CD4-positive, alpha-beta memory T cell (primary cell): ENCODE results near the gene ZBBX. TPM values are rescaled to one million over a fixed set of nuclear protein-coding genes. Genes with fewer than 3 reads are reported as not detected.

Source experiments
- CTCF ChIA-PET: fragments of 350-600 bp; sonication (Branson Sonifier 250); formaldehyde crosslinking; loops from one replicate; lab custom pipeline; 2021; ENCODE audit warnings: inconsistent platforms; ENCODE audit not compliant: partially characterized antibody; lab: Charles Lee
- POLR2A ChIA-PET: fragments of 350-600 bp; sonication (Branson Sonifier 250); formaldehyde crosslinking; loops from one replicate; lab custom pipeline; 2021; ENCODE audit not compliant: partially characterized antibody; lab: Charles Lee
- DNase-seq, 5 donors: peaks; one replicate each; pipeline versions ENCODE4 v3.0.0 to v3.0.0-alpha.2; 2020 to 2022; ENCODE audit warnings: mixed read lengths in 1 of 5
- H3K27ac ChIP-seq: one replicate; pipeline ENCODE4 v1.7.0; 2013; ENCODE audit warnings: low read depth, low read length
- H3K27me3 ChIP-seq: 2 replicates; pipeline ENCODE4 v1.7.0; 2013; ENCODE audit warnings: mild to moderate bottlenecking, low read length, moderate library complexity; ENCODE audit not compliant: insufficient read depth
- H3K36me3 ChIP-seq: 2 replicates; pipeline ENCODE4 v1.7.0; 2013; ENCODE audit warnings: mild to moderate bottlenecking, low read length, moderate library complexity; ENCODE audit not compliant: insufficient read depth
- H3K4me1 ChIP-seq: 2 replicates; pipeline ENCODE4 v1.7.0; 2013; ENCODE audit warnings: mild to moderate bottlenecking, low read length, moderate library complexity; ENCODE audit not compliant: insufficient read depth
- H3K4me3 ChIP-seq, 2 donors: one replicate each; pipeline ENCODE4 v1.7.0; 2013; ENCODE audit warnings: low read length in 2 of 2, mild to moderate bottlenecking in 1 of 2
- H3K9me3 ChIP-seq, 2 donors: one replicate each; pipeline ENCODE4 v1.7.0; 2013; ENCODE audit warnings: low read length in 2 of 2, control low read depth in 1 of 2; ENCODE audit not compliant: control insufficient read depth in 1 of 2
- H3K27ac Mint-ChIP-seq, 7 donors: one replicate each; pipeline ENCODE4 v1.8.0; 2020 to 2021; ENCODE audit warnings: mixed read lengths in 7 of 7, mild to moderate bottlenecking in 6 of 7, inconsistent platforms in 3 of 7, moderate library complexity in 3 of 7
- H3K27me3 Mint-ChIP-seq, 2 donors: one replicate each; pipeline ENCODE4 v1.8.0; 2020 to 2021; ENCODE audit warnings: mixed read lengths in 2 of 2
- H3K36me3 Mint-ChIP-seq, 2 donors: one replicate each; pipeline ENCODE4 v1.8.0; 2020 to 2021; ENCODE audit warnings: mixed read lengths in 2 of 2, inconsistent platforms in 1 of 2, mild to moderate bottlenecking in 1 of 2
- H3K4me1 Mint-ChIP-seq, 4 donors: one replicate each; pipeline ENCODE4 v1.8.0; 2020 to 2021; ENCODE audit warnings: mixed read lengths in 4 of 4, mild to moderate bottlenecking in 1 of 4
- H3K4me3 Mint-ChIP-seq, 8 donors: one replicate each; pipeline ENCODE4 v1.8.0; 2020 to 2021; ENCODE audit warnings: mixed read lengths in 8 of 8, mild to moderate bottlenecking in 7 of 8, moderate library complexity in 6 of 8, inconsistent platforms in 3 of 8
- H3K9me3 Mint-ChIP-seq, 8 donors: one replicate each; pipeline ENCODE4 v1.8.0; 2020 to 2021; ENCODE audit warnings: mixed read lengths in 8 of 8, mild to moderate bottlenecking in 5 of 8, inconsistent platforms in 3 of 8, moderate library complexity in 1 of 8
- intact Hi-C: fragments of 100-400 bp; cut with micrococcal nuclease; formaldehyde crosslinking; loops from one replicate; pipeline ENCODE4 v1.15.1; 2023
- polyA plus RNA-seq, 2 donors: library from polyadenylated mRNA; unstranded; fragments of 300-500 nt; fragmentation: Illumina TruSeq; gene quantifications; one replicate each; pipeline ENCODE4 v1.2.3, GENCODE V29; 2021
- total RNA-seq, 2 experiments: library from RNA; stranded (reverse); gene quantifications; one replicate each; pipeline ENCODE4 v1.2.3, GENCODE V29; 2021

Gene ZBBX
- total and polyA plus RNA-seq, 4 experiments from 2014 or later, result not detected

DNA sequence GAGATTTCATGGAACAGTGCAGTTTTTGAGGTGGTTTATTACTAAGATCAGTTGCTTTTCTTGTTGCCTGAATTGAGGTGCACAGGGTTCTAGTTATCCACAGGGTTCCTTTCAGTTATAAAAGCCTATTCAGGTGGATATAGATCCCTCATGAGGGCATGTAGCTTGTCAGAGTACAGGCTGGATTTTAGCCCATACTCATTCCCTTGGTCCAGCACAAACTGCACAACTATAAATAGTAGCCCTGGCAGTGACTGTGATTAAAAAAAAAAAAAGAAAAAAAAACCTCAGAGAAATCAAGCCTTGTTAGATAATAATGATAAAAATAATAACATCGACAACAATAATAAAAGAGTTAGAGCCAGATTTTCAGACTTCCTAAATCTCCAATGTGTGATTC, 154.3 kb downstream of the ZBBX start:
- Histone ChIP-seq H3K4me3 (no peak overlapping the region), H3K36me3 (no peaks in the 10 kb centered on the region), H3K9me3 (no peaks in the 10 kb centered on the region), H3K27ac (no peak overlapping the region), H3K27me3 (no peaks in the 10 kb centered on the region), H3K4me1 (no peaks in the 10 kb centered on the region)
- Mint-ChIP-seq H3K27ac (no peak overlapping the region), H3K36me3 (no peaks in the 10 kb centered on the region), H3K4me1 (no peaks in the 10 kb centered on the region), H3K27me3 (no peaks in the 10 kb centered on the region), H3K9me3 (peaks cover 0 to 4% (median under 1%) of the 10 kb centered on the region in 8 donors), H3K4me3 (no peak overlapping the region)
- ChIA-PET POLR2A (no interaction called here), CTCF (no interaction called here)
- intact Hi-C loops, result no loop called here
- no peak for DNase-seq

DNA sequence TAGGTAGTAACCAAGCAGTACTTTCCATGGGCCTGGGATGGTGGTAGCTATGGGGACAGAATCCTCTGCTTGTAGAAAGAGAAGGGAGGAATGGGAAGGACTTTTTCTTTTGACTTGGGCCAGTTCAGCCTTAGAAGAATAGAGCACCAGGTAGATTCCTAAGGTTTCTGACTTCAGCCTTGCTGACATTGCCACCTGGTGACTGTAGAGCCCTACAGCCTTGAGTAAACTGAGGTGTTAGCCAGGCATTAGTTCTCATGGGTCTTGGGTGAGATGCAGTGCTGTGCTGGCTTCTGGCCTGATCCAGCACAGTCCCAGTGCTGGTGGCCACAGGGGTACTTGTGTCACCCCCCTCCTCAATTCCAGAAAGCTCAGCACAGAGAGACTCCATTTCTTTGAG, 171.1 kb downstream of the ZBBX start:
- no peak overlapping the region for H3K27ac Mint-ChIP-seq

DNA sequence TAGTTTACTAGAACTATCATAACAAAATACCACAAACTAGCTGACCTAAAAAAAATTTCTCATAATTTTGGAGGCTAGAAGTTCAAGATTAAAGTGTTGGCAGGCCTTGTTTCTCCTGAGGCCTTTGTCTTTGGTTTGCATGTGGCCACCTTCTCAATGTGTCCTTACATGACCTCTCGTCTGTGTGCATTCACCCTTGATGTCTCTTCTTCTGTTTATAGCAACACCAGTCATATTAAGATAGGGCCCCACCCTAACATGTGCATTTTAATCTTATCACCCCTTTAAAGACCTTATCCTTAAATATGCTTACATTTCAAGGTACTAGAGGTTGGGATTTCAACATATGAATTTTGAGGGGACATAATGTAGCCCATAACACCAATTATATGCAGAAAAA, 177.0 kb downstream of the ZBBX start:
- POLR2A ChIA-PET, result no interaction called here
- H3K4me1 ChIP-seq, result no peaks in the 10 kb centered on the region
- H3K4me3 ChIP-seq, result no peak overlapping the region
- H3K4me1 Mint-ChIP-seq, result no peaks in the 10 kb centered on the region
- H3K27me3 ChIP-seq, result no peaks in the 10 kb centered on the region
- CTCF ChIA-PET, result no interaction called here
- H3K9me3 Mint-ChIP-seq, result peaks cover 0 to 4% (median 0%) of the 10 kb centered on the region in 8 donors
- no peaks in the 10 kb centered on the region for H3K27me3 Mint-ChIP-seq
- no peaks in the 10 kb centered on the region for H3K36me3 Mint-ChIP-seq
- H3K27ac ChIP-seq, result no peak overlapping the region
- H3K9me3 ChIP-seq, result no peaks in the 10 kb centered on the region
- H3K27ac Mint-ChIP-seq, result no peak overlapping the region
- intact Hi-C loops, result no loop called here
- no peak for DNase-seq
- no peak overlapping the region for H3K4me3 Mint-ChIP-seq
- H3K36me3 ChIP-seq, result no peaks in the 10 kb centered on the region

More for the DNA sequence above, 171.1 kb downstream of the ZBBX start:
- Mint-ChIP-seq H3K9me3 (peaks cover 2 to 15% (median 6%) of the 10 kb centered on the region in 8 donors), H3K27me3 (no peaks in the 10 kb centered on the region), H3K4me3 (no peak overlapping the region), H3K4me1 (no peaks in the 10 kb centered on the region), H3K36me3 (no peaks in the 10 kb centered on the region)
- Histone ChIP-seq H3K4me1 (no peaks in the 10 kb centered on the region), H3K36me3 (no peaks in the 10 kb centered on the region), H3K27me3 (no peaks in the 10 kb centered on the region), H3K9me3 (no peaks in the 10 kb centered on the region), H3K4me3 (no peak overlapping the region), H3K27ac (no peak overlapping the region)
- CTCF ChIA-PET, result no interaction called here
- POLR2A ChIA-PET, result no interaction called here
- intact Hi-C loops, result no loop called here
- DNase-seq, result no peak

DNA sequence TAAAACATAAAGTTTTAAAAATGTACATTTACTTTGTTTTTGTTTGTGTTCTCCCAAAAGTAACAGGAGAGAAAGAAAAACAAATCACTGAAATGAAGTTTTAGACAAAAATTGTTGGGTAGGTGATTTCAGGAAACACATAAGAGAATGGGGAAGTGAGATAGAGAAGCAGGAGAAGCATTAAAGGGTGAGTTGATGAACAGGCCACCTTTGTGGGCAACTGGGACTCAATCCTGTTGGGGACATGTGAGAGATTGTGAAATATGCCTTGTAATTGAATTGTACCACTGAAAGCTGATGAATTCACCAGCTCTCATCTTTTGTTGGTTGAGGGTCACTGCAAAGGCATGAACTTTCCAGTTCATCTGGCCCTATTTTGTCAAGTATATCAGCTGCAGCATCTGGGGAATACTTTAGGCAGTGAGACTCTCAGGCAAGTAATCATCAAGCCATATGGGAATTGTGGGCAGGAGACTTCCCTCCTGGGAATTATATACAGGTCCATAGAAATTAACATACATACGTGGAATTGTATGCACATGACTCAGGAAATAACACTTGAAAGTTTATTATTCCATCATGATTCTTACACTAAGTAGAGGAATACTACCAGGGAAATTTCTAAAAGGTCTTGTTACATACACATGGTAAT, 181.0 kb downstream of the ZBBX start:
- Histone ChIP-seq H3K27me3 (no peaks in the 10 kb centered on the region), H3K4me3 (no peak overlapping the region), H3K36me3 (no peaks in the 10 kb centered on the region), H3K9me3 (no peaks in the 10 kb centered on the region), H3K27ac (no peak overlapping the region), H3K4me1 (no peaks in the 10 kb centered on the region)
- no peaks in the 10 kb centered on the region for H3K36me3 Mint-ChIP-seq
- intact Hi-C loops, result no loop called here
- DNase-seq, result no peak
- no peaks in the 10 kb centered on the region for H3K27me3 Mint-ChIP-seq
- POLR2A ChIA-PET, result no interaction called here
- H3K4me3 Mint-ChIP-seq, result no peak overlapping the region
- H3K4me1 Mint-ChIP-seq, result no peaks in the 10 kb centered on the region
- peaks cover 0 to 3% (median 0%) of the 10 kb centered on the region in 8 donors for H3K9me3 Mint-ChIP-seq
- no peak overlapping the region for H3K27ac Mint-ChIP-seq
- CTCF ChIA-PET, result no interaction called here

Other genes starting within 250 kb of the ZBBX start
- not detected for gene SERPINI2, start 93.7 kb upstream of the ZBBX start, total RNA-seq
- not detected for gene SERPINI2, start 93.7 kb upstream of the ZBBX start, polyA plus RNA-seq